Cardiac fibroblast (primary cell): ENCODE data around the gene CACNA2D3.

Experiments used
- DNase-seq, 2 donors: peaks; one replicate each; pipeline versions ENCODE4 v3.0.0 to v3.0.0-alpha.2; 2010; ENCODE audit warnings: low read depth in 2 of 2
- H3K4me3 ChIP-seq, 2 donors: replicated peaks in 1 of 2; 1 replicate in 1 of 2; 2 replicates in 1 of 2; pipeline ENCODE4 v1.5.1; 2011; ENCODE audit warnings: low read depth in 2 of 2, low read length in 2 of 2, mild to moderate bottlenecking in 2 of 2, moderate library complexity in 1 of 2
- TF ChIP-seq, protein P1 (sequence below): IDR thresholded peaks from one replicate; pipeline ENCODE4 v1.5.1; 2011; ENCODE audit warnings: low read depth, mild to moderate bottlenecking, low read length, inconsistent platforms

The CACNA2D3 gene

DNA sequence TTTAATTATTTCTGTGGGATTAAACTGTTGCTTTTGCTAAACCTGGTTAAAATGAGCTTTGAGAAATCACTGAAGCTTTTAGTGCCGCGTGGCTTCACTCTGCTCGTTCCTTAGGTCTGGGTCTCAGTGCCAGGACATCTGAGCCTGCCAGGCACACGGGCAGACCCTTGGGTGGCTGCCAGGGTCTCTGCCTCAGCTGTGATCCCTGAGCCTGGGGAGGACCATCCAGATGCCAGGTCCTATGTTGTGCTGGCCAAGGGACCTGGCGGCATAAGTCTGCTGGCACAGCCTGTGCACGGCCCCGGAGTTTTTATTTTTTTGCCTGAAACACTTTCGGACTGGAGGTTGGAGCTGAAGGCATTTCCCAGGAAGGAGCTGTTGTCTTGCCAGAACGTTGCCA, 477.4 kb downstream of the CACNA2D3 start:
- DNase-seq: no peak
- TF ChIP-seq, protein P1, sequence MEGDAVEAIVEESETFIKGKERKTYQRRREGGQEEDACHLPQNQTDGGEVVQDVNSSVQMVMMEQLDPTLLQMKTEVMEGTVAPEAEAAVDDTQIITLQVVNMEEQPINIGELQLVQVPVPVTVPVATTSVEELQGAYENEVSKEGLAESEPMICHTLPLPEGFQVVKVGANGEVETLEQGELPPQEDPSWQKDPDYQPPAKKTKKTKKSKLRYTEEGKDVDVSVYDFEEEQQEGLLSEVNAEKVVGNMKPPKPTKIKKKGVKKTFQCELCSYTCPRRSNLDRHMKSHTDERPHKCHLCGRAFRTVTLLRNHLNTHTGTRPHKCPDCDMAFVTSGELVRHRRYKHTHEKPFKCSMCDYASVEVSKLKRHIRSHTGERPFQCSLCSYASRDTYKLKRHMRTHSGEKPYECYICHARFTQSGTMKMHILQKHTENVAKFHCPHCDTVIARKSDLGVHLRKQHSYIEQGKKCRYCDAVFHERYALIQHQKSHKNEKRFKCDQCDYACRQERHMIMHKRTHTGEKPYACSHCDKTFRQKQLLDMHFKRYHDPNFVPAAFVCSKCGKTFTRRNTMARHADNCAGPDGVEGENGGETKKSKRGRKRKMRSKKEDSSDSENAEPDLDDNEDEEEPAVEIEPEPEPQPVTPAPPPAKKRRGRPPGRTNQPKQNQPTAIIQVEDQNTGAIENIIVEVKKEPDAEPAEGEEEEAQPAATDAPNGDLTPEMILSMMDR: no peak

GRCh38 chr3:54600441-54601204, 478.3 kb downstream of the CACNA2D3 start:
- H3K4me3 ChIP-seq: no peak overlapping the region
- DNase-seq: no peak
- TF ChIP-seq, protein P1: no peak

More for the DNA sequence above, 477.4 kb downstream of the CACNA2D3 start:
- no peak overlapping the region for H3K4me3 ChIP-seq

GRCh38 chr3:54604495-54604894, 482.1 kb downstream of the CACNA2D3 start:
- TF ChIP-seq, protein P1: no peak
- no peak overlapping the region for H3K4me3 ChIP-seq
- no peak for DNase-seq

DNA sequence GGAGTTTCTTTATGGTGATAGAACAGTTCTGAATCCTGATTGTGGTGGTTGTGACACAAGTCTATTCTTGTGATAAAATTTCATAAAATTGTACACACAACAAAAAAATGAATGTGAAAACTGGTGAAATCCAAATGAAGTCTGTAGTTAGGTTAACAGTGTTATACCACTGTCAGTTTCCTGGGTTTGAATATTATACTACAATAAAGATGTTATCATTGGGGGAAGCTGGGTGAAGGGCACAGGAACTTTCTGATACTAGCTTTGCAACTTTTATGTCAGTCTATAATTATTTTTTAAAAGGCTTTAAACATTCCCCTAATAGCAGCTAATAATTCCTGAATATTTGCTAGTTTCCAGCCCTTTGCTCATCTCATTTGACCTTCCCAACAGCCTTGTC, 485.7 kb downstream of the CACNA2D3 start:
- TF ChIP-seq, protein P1: no peak
- no peak for DNase-seq
- H3K4me3 ChIP-seq: no peak overlapping the region

- H3K4me3 ChIP-seq: no peak overlapping the region
- TF ChIP-seq, protein P1: no peak
- no peak for DNase-seq
Observed at GRCh38 chr3:54619053-54619452, 496.7 kb downstream of the CACNA2D3 start.

DNA sequence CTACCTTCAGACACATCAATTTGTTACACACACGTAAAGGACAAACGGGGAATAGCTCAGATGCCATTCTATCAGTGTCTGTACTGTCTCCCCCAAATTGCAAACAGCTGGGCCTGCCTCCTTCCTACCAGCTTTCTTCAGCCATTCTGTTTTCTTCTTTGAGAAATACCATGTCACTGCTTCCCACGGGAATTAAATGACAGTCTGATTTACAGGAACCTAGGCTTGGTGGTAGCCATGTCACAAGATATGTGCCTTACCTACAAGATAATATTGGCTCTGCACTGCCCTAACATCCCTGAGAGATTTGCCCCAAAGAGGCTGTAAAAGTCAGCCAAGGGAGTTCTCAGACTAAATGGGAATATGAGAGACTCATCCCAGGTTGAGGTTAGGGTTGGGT, 497.2 kb downstream of the CACNA2D3 start:
- H3K4me3 ChIP-seq: no peak overlapping the region
- no peak for DNase-seq
- TF ChIP-seq, protein P1: no peak

- TF ChIP-seq, protein P1: no peak
Observed at GRCh38 chr3:54621184-54621583, 498.8 kb downstream of the CACNA2D3 start.

More at GRCh38 chr3:54621184-54621583, 498.8 kb downstream of the CACNA2D3 start:
- H3K4me3 ChIP-seq: no peak overlapping the region
- DNase-seq: no peak
